ENCODE results near the gene CSF2. TPM values are rescaled to one million over a fixed set of nuclear protein-coding genes. Genes with fewer than 3 reads are reported as not detected.

Gene CSF2
- total RNA-seq, 2 donors from 2014 or later, result not detected

- H3K4me3 ChIP-seq, result no peak overlapping the region
- TF ChIP-seq CTCF (IDR thresholded peaks at IDR 0.05), result no peak
- no peak for DNase-seq (ENCODE audit: low spot score)
- no peak overlapping the region for H3K27ac ChIP-seq
- no peaks in the 10 kb centered on the region for H3K36me3 ChIP-seq
- H3K9me3 ChIP-seq, result no peaks in the 10 kb centered on the region
- H3K4me1 ChIP-seq, result peaks cover 0 to 16% of the 10 kb centered on the region in 2 donors
- H3K27me3 ChIP-seq, result no peaks in the 10 kb centered on the region
Observed at GRCh38 chr5:132082329-132083023, 8.9 kb downstream of the CSF2 start.

GRCh38 chr5:132083071-132083678, 9.6 kb downstream of the CSF2 start:
- H3K27me3 ChIP-seq, result no peaks in the 10 kb centered on the region
- H3K4me3 ChIP-seq, result no peak overlapping the region
- H3K4me1 ChIP-seq, result peaks cover 0 to 16% of the 10 kb centered on the region in 2 donors
- TF ChIP-seq CTCF (IDR thresholded peaks at IDR 0.05), result no peak
- no peaks in the 10 kb centered on the region for H3K9me3 ChIP-seq
- no peak overlapping the region for H3K27ac ChIP-seq
- no peak for DNase-seq (ENCODE audit: low spot score)
- no peaks in the 10 kb centered on the region for H3K36me3 ChIP-seq

- no peaks in the 10 kb centered on the region for H3K9me3 ChIP-seq
- H3K4me1 ChIP-seq, result peaks cover 0 to 16% of the 10 kb centered on the region in 2 donors
- no peaks in the 10 kb centered on the region for H3K27me3 ChIP-seq
- H3K36me3 ChIP-seq, result no peaks in the 10 kb centered on the region
- H3K27ac ChIP-seq, result no peak overlapping the region
- TF ChIP-seq CTCF (IDR thresholded peaks at IDR 0.05), result no peak
- no peak for DNase-seq (ENCODE audit: low spot score)
- no peak overlapping the region for H3K4me3 ChIP-seq
Observed at GRCh38 chr5:132085686-132086085, 12.1 kb downstream of the CSF2 start.

- Histone ChIP-seq H3K36me3 (no peaks in the 10 kb centered on the region), H3K27me3 (no peaks in the 10 kb centered on the region), H3K27ac (no peak overlapping the region), H3K4me1 (peaks cover 0 to 16% of the 10 kb centered on the region in 2 donors), H3K9me3 (no peaks in the 10 kb centered on the region), H3K4me3 (no peak overlapping the region)
- no peak for TF ChIP-seq CTCF (IDR thresholded peaks at IDR 0.05)
- DNase-seq (ENCODE audit: low spot score), result peak; percentile 75
Observed at GRCh38 chr5:132086277-132086794, 12.7 kb downstream of the CSF2 start.

GRCh38 chr5:132087176-132087575, 13.6 kb downstream of the CSF2 start:
- H3K4me1 ChIP-seq, result peaks cover 0 to 16% of the 10 kb centered on the region in 2 donors
- no peak for DNase-seq (ENCODE audit: low spot score)
- no peaks in the 10 kb centered on the region for H3K9me3 ChIP-seq
- H3K36me3 ChIP-seq, result no peaks in the 10 kb centered on the region
- no peak overlapping the region for H3K27ac ChIP-seq
- no peak overlapping the region for H3K4me3 ChIP-seq
- TF ChIP-seq CTCF (IDR thresholded peaks at IDR 0.05), result no peak
- no peaks in the 10 kb centered on the region for H3K27me3 ChIP-seq
